B cell (primary cell): ENCODE measurements around the gene RMI1. TPM values are rescaled to one million over a fixed set of nuclear protein-coding genes. Genes with fewer than 3 reads are reported as not detected.

Experiments used
- ATAC-seq: fragments of 200-7000 bp; cut with Tn5 transposase; one replicate; pipeline ENCODE4 v1.10.0; 2021; ENCODE audit warnings: low read depth, mild to moderate bottlenecking, moderate number of reproducible peaks, moderate library complexity
- CTCF ChIA-PET: fragments of 350-600 bp; sonication (Branson Sonifier 250); formaldehyde crosslinking; loops from one replicate; lab custom pipeline; 2021; ENCODE audit warnings: antibody characterized with exemption, inconsistent platforms; lab: Charles Lee
- POLR2A ChIA-PET: fragments of 350-600 bp; sonication (Branson Sonifier 250); formaldehyde crosslinking; loops from one replicate; lab custom pipeline; 2021; ENCODE audit warnings: antibody characterized with exemption; lab: Charles Lee
- DNase-seq: peaks from one replicate; pipeline ENCODE4 v3.0.0; 2013
- H2AFZ ChIP-seq: 2 replicates; pipeline ENCODE4 v1.6.1; 2012; ENCODE audit warnings: mild to moderate bottlenecking, low read depth, low read length; ENCODE audit not compliant: insufficient read depth, poor library complexity, severe bottlenecking
- H3K27ac ChIP-seq, 2 donors: 1 replicate in 1 of 2; 2 replicates in 1 of 2; pipeline ENCODE4 v1.5.1; 2012 to 2013; ENCODE audit warnings: low read length in 2 of 2, mild to moderate bottlenecking in 2 of 2, moderate library complexity in 1 of 2
- H3K27me3 ChIP-seq, 4 experiments: fragments of 200-600 bp in 1 of 4; sonication (generic) in 1 of 4; replicated peaks in 1 of 4; 1 replicate in 2 of 4; 2 replicates in 2 of 4; pipeline versions ENCODE4 v1.6.1 to v1.7.0; 2013 to 2016; ENCODE audit warnings: low read length in 3 of 4, mild to moderate bottlenecking in 2 of 4, mixed read lengths in 1 of 4, moderate library complexity in 1 of 4; ENCODE audit not compliant: insufficient read depth in 4 of 4, control insufficient read depth in 3 of 4; ENCODE audit errors: control extremely low read depth in 1 of 4
- H3K36me3 ChIP-seq, 2 experiments: replicated peaks in 1 of 2; 1 replicate in 1 of 2; 2 replicates in 1 of 2; pipeline versions ENCODE4 v1.6.1 to v1.7.1; 2013; ENCODE audit warnings: low read length in 1 of 2; ENCODE audit not compliant: insufficient read depth in 2 of 2, control insufficient read depth in 1 of 2; ENCODE audit errors: control extremely low read depth in 1 of 2, extremely low read depth in 1 of 2
- H3K4me1 ChIP-seq, 2 donors: fragments of 200-600 bp in 1 of 2; sonication (generic) in 1 of 2; 1 replicate in 1 of 2; 2 replicates in 1 of 2; pipeline versions ENCODE4 v1.5.1 to v1.6.1; 2013 to 2017; ENCODE audit warnings: low read length in 2 of 2; ENCODE audit not compliant: control insufficient read depth in 2 of 2, insufficient read depth in 2 of 2
- H3K4me2 ChIP-seq: replicated peaks from 2 replicates; pipeline ENCODE3; 2012; ENCODE audit warnings: mild to moderate bottlenecking, low read depth, low read length; ENCODE audit not compliant: poor library complexity, severe bottlenecking
- H3K4me3 ChIP-seq, 5 experiments: fragments of 200-600 bp in 1 of 5; sonication (generic) in 1 of 5; 1 replicate in 3 of 5; 2 replicates in 2 of 5; pipeline versions ENCODE4 v1.5.1 to v1.7.0; 2011 to 2016; ENCODE audit warnings: low read length in 4 of 5, mild to moderate bottlenecking in 4 of 5, low read depth in 2 of 5, control low read depth in 1 of 5, moderate library complexity in 1 of 5; ENCODE audit not compliant: insufficient read depth in 1 of 5; ENCODE audit errors: control extremely low read depth in 1 of 5, extremely low read depth in 1 of 5
- H3K79me2 ChIP-seq: fragments of 200-600 bp; sonication (generic); one replicate; pipeline ENCODE4 v1.6.0; 2016; ENCODE audit warnings: low read length; ENCODE audit not compliant: control insufficient read depth, insufficient read depth
- H3K9ac ChIP-seq: fragments of 200-600 bp; sonication (generic); 2 replicates; pipeline ENCODE4 v1.6.1; 2017; ENCODE audit warnings: mild to moderate bottlenecking, low read length, moderate library complexity
- H3K9me3 ChIP-seq, 3 donors: one replicate each; pipeline versions ENCODE4 v1.6.1 to v1.7.1; 2013; ENCODE audit warnings: low read length in 2 of 3; ENCODE audit not compliant: control insufficient read depth in 2 of 3, insufficient read depth in 1 of 3; ENCODE audit errors: control extremely low read depth in 1 of 3
- H4K20me1 ChIP-seq: 2 replicates; pipeline ENCODE4 v1.6.0; 2012; ENCODE audit warnings: mild to moderate bottlenecking, low read length; ENCODE audit not compliant: insufficient read depth, control insufficient read depth, poor library complexity, severe bottlenecking
- H3K27ac Mint-ChIP-seq: one replicate; pipeline ENCODE4 v1.8.0; 2021; ENCODE audit warnings: mixed read lengths
- H3K27me3 Mint-ChIP-seq: one replicate; pipeline ENCODE4 v1.8.0; 2021; ENCODE audit warnings: mixed read lengths
- H3K4me1 Mint-ChIP-seq: one replicate; pipeline ENCODE4 v1.8.0; 2021; ENCODE audit warnings: mixed read lengths
- H3K4me3 Mint-ChIP-seq: one replicate; pipeline ENCODE4 v1.8.0; 2021; ENCODE audit warnings: mixed read lengths
- H3K9me3 Mint-ChIP-seq: one replicate; pipeline ENCODE4 v1.8.0; 2022; ENCODE audit warnings: mixed read lengths; ENCODE audit not compliant: insufficient read depth
- CTCF ChIP-seq: fragments of 200-600 bp; IDR thresholded peaks from one replicate; pipeline ENCODE4 v1.8.0; 2022; ENCODE audit warnings: antibody characterized with exemption, mild to moderate bottlenecking
- EZH2 ChIP-seq: IDR thresholded peaks from 2 replicates; pipeline ENCODE4 v1.6.1; 2012; ENCODE audit warnings: borderline replicate concordance, low read depth, mild to moderate bottlenecking, moderate library complexity, low read length; ENCODE audit not compliant: insufficient read depth, poor library complexity, severe bottlenecking
- WGBS: methylation state at CpG from one replicate; pipeline ENCODE4 v1.1.5; 2013; ENCODE audit warnings: missing lambda C conversion rate; ENCODE audit not compliant: insufficient coverage; 5-methylcytosine and 5-hydroxymethylcytosine counted together
- intact Hi-C: fragments of 100-400 bp; cut with micrococcal nuclease; formaldehyde crosslinking; loops from one replicate; pipeline ENCODE4 v1.10.0; 2022
- polyA plus RNA-seq: library from polyadenylated mRNA; depleted of rRNA; stranded (reverse); fragments of >200 nt; gene quantifications from 2 replicates; pipeline ENCODE4 v1.2.3, GENCODE V29; 2012
- total RNA-seq, 2 donors: library from RNA; stranded (reverse); fragments of 120-200 nt in 1 of 2; gene quantifications; 1 replicate in 1 of 2; 2 replicates in 1 of 2; pipeline versions ENCODE4 v1.2.3 to v1.2.4, GENCODE V29; 2013 to 2022

Gene RMI1
- total and polyA plus RNA-seq, 2 donors (not counting 1 experiment from before 2014, with no cell fraction given): 2.0 to 8.6 TPM

GRCh38 chr9:83935276-83935935, 45.2 kb upstream of the RMI1 start:
- H3K27ac Mint-ChIP-seq: no peak overlapping the region
- no peak for DNase-seq
- Histone ChIP-seq H4K20me1 (no peaks in the 10 kb centered on the region), H3K36me3 (peaks cover under 1 to 2% of the 10 kb centered on the region in 2 experiments), H3K27ac (no peak overlapping the region), H3K27me3 (no peaks in the 10 kb centered on the region), H3K9ac (no peak overlapping the region), H3K4me2 (no peak overlapping the region), H2AFZ (no peak overlapping the region), H3K4me3 (no peak overlapping the region), H3K4me1 (no peaks in the 10 kb centered on the region), H3K79me2 (no peaks in the 10 kb centered on the region), H3K9me3 (no peaks in the 10 kb centered on the region)
- H3K9me3 Mint-ChIP-seq: no peaks in the 10 kb centered on the region
- H3K4me1 Mint-ChIP-seq: no peaks in the 10 kb centered on the region
- TF ChIP-seq CTCF: no peak
- TF ChIP-seq EZH2: no peak
- intact Hi-C loops: no loop called here
- 92% methylated on average over 2 of the region's 3 CpGs for WGBS
- no peaks in the 10 kb centered on the region for H3K27me3 Mint-ChIP-seq
- ATAC-seq: no peak
- ChIA-PET POLR2A (no interaction called here), CTCF (interaction anchor here (0.9 to 3.6 kb wide), 5 partner anchors 11 to 379 kb away, joined by 3 to 54 read pairs (median 3); no protein-coding TSS in a partner anchor)
- H3K4me3 Mint-ChIP-seq: no peak overlapping the region

GRCh38 chr9:83936523-83936922, 44.1 kb upstream of the RMI1 start:
- 87% methylated on average over 5 of the region's 6 CpGs for WGBS
- ChIA-PET CTCF (interaction anchor here (0.7 to 3.6 kb wide), 9 partner anchors 26 to 380 kb away, joined by 3 to 54 read pairs (median 8); no protein-coding TSS in a partner anchor), POLR2A (no interaction called here)
- ATAC-seq (no peak), DNase-seq (no peak)
- H3K27ac ChIP-seq: no peak overlapping the region
- Mint-ChIP-seq H3K4me3 (no peak overlapping the region), H3K27ac (no peak overlapping the region), H3K4me1 (no peaks in the 10 kb centered on the region), H3K27me3 (no peaks in the 10 kb centered on the region), H3K9me3 (no peaks in the 10 kb centered on the region)
- no peaks in the 10 kb centered on the region for H3K27me3 ChIP-seq
- H3K4me2 ChIP-seq: no peak overlapping the region
- peaks cover 2% of the 10 kb centered on the region in 2 experiments for H3K36me3 ChIP-seq
- no peaks in the 10 kb centered on the region for H3K79me2 ChIP-seq
- no peak overlapping the region for H3K9ac ChIP-seq
- no peaks in the 10 kb centered on the region for H3K9me3 ChIP-seq
- intact Hi-C loops: no loop called here
- no peaks in the 10 kb centered on the region for H4K20me1 ChIP-seq
- TF ChIP-seq EZH2: no peak
- no peak for TF ChIP-seq CTCF
- no peak overlapping the region for H2AFZ ChIP-seq
- H3K4me3 ChIP-seq: no peak overlapping the region
- no peaks in the 10 kb centered on the region for H3K4me1 ChIP-seq
